ENCODE results near the gene ARHGAP26.

ARHGAP26 gene

DNA sequence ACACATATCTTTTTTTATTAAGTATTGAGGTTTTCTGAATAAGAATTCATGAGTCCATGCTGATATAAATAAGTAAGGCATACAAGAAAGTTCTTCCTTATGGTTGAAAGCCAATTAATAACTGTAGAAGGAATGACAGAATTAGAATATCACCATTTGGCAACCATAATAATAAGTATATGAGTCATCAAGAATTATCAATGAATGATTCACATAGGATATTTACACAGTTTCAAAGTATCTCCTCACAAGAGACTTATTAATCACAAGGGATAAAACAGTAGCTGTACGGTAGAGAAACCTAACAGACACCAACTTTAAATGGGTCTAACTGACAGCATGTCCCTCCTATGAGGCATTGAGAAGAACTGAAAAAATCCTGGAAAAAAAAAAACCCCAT is 471.7 kb downstream of the ARHGAP26 start:
- DNase-seq: no peak

DNA sequence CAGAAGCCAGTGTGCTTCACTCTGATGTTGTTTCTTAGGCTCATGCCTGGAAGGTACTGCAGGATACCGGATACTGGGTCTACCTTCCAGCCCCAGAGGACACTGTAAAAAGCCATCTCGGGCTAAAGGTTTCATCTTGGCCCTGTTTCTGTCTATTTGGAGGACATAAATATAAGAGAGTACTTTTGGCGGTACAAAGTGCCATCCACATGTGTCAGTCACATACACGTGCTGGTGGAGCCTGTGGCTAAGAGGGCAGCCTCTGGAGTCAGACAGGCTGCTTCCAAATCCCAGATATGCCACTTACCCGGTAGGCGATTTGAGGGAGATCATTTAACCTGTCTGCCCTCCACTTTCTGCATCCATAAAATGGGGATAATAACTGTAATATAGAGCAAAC is 472.9 kb downstream of the ARHGAP26 start:
- DNase-seq: no peak

DNA sequence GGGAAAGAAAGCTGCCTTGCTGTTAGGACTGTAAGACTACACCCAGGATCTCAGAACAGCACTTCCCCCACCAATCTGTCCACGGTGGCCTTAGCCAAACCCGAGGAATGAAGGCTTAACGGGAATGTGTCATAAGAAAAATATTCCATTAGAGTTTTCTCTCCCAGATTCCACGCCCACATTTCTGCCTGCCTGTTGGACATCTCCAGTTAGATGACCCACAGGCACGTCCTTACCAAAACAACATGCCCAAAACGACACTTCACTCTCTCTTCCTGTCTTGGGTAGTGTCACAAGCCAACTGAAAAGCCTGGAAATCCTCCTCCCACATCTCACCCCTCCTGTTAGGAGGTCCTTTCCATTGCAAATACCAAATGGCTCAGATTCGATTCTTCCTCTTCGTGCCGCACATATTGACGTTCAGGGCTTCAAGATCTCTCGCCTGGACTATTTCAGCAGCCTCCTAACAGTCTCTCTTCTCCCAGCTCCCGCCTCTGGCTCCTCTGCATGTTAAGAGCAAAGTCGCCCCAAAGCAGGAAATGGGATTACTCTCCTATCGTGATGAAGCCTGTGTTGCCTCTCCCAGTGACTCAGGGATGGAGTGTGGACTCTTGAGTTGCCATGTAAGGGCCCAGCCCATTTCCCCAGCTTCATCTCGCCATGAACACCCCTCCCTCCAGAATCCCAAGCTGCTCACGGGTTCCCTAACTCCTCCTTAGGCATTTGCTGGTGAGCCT is 474.0 kb downstream of the ARHGAP26 start:
- no peak for DNase-seq

DNA sequence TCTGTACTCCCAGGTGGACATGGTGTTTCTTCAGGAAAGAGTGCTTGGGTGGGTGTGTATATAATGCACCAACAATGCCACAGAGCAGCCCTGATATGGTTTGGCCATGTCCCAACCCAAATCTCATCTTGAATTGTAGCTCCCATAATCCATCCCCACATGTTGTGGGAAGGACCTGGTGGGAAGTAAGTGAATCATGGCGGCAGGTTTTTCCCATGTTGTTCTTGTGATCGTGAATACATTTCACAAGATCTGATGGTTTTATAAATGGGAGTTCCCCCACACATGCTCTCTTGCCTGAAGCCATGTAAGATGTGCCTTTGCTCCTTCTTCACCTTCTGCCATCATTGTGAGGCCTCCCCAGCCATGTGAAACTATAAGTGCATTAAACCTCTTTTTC is 474.8 kb downstream of the ARHGAP26 start:
- DNase-seq: no peak

DNA sequence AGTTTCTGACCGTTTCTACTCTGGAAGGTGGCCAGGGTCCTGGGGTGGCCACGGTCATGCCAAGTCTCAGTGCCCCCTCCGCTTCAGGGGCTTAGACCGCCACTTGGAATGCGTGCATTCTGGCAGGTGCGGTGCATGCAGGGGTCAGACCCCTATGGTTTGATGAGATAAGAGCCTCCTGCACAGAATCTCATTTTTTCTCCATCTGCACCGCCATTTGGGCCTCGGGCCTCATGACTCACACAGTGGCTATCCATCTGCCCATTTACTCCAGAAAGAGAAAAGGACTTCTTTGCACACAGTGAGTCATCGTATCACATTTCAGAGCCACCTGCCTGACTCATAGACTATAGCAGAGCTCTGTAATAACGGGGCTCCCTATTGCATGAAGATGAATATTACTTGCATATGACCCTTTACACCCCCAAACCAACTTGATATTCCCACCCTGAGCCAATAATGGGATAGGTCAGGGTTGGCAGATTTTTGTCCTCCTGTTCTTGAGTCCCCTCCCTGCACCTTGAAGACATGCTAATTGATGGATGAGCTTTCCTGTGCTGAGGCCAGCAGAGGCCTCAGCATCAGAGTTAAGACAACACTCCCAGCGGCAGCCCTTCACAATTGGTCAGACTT is 475.9 kb downstream of the ARHGAP26 start:
- no peak for DNase-seq

DNA sequence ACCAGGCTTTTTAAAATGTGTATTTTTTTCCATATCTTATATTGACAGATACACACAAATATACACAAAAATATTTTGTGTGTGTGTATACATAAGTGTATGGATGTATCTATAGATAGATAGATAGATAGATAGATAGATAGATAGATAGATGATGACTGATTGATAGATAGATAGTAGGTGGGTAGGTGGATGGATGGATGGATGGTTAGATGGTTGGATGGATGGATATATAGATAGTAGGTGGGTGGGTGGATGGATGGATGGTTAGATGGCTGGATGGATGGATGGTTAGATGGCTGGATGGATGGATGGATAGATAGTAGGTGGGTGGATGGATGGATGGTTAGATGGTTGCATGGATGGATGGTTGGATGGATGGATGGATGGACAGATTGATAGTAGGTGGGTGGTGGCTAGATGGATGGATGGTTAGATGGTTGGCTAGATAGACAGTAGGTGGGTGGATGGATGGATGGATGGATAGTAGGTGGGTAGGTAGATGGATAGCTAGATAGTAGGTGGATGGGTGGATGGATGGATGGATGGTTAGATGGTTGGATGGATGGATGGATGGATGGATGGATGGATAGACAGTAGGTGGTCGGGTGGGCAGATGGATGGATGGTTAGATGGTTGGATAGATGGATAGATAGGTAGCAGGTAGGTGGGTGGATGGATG is 477.1 kb downstream of the ARHGAP26 start:
- no peak for DNase-seq

DNA sequence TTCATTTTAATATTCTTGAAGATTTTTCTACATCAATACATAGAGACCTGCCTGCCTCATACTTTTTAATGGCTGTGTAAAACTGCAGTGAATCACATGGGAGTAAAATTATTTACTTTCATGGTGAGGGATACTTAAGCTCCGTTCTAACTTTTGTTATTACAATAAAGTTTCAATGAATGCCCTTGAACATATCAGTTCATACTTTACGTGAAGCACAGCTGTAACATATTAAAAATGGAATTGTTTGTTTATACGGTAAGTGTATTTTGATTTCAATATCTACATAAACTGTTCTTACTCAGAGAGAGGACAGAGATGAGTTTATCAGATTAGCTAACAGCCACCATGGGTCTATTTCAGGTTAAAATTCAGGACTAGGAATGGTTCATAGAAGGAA is 478.2 kb downstream of the ARHGAP26 start:
- DNase-seq: no peak

DNA sequence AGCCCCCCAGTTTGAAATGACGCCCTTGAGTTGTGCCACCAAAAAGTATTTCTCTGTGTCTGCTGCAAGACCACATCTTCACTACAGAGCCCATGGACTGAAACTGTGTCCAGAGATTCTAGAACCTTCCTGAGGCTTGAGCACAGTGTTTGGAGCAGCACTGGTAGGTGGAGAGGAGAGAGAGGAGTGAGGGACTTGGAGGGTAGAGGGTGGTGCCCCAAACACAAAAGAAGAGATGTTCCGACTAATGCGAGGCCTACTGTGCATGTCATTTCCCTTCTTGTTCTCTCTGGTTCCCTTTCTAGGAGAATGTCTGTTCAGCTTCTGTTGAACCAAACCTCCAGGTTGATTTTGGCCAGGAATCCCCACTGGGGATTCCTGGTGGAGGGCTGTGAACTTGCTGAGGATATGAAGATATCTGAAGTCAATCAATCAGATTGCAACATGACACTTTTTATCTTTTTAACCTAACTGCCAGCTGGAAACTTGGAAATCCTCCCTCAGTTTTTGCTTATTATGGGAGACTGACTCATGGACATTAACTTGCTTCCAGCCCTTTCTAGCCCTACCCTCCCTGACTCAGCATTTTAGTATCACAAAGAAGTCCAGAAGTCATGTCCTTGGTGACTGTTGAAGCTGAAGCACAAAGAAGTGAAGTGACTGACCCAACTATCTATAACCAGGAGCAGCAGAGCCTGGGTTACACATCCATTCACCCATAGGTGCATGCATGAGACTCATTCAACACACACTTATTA is 478.8 kb downstream of the ARHGAP26 start:
- DNase-seq: no peak

DNA sequence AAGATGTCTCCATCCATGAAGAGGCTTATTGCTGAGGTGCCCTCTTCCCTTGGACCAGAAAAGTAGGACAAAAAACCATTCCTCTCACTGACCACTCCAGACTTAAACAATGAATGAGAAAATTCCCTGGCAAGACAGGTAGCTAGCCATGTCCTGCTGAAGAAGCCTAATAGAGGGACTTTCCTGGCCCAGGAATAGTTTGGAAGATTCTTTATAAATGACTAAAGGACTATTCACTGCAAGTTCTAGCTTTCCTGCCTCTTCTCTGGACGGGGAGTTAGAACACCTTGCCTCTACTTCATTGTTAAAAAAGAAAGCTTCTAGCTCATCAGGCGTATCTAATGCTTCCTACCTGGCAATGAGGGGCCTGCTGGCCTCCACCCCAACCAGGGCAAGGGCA is 479.7 kb downstream of the ARHGAP26 start:
- no peak for DNase-seq

DNA sequence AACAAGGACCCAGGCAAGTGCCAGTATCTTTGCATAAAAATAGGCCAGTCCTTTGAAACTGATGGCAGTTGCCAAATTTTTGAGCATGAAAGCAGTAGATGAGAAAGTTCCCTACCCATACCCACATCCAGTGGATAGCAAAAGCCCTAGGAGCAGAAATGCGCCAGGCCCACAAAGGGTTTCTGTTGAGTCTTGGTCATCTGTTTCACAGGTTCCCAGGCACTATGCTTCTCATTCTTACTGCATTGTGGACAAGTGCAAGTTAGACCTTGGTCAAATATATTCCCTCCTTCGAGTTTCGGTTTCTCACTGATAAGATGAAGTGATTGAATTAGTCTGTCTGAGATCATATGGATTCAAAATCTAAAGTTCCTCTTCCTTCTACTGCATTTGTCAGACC is 481.0 kb downstream of the ARHGAP26 start:
- DNase-seq: no peak

DNA sequence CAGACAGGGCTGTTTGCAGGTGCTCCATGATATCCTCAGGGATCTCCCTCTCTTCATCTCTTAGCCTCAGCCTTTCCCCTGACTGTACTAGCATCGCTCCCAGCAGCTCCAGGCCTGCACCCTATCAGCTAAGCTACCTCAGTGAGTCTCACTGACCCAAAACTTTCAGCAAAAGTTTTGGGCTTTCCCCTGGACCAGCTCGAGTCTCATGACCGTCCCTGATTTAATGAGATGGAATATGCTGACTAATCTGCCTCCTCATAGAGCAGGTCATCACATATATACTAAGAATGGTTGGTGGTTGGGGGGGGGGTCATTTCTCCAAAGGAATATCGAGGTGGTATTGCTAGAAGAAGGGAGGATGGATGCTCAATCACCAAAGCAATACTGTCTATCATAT is 481.8 kb downstream of the ARHGAP26 start:
- no peak for DNase-seq

DNA sequence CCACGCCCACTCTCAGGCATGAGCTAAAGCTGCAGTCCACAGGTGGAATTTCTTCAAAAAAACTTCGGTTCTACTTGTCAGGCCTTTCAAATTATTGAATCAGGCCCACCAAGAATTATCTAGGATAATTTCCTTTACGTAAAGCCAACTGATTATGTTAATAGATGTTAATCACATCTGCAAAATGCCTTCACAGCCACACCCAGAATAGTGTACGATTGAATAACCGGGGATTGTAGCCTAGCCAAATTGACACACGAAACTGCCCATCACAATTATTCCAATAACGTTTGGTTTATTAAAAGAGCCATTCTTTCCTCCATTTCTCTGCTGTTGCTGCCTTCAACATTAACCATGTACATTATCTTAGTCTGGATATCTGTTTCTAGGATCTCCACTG is 484.6 kb downstream of the ARHGAP26 start:
- DNase-seq: no peak

DNA sequence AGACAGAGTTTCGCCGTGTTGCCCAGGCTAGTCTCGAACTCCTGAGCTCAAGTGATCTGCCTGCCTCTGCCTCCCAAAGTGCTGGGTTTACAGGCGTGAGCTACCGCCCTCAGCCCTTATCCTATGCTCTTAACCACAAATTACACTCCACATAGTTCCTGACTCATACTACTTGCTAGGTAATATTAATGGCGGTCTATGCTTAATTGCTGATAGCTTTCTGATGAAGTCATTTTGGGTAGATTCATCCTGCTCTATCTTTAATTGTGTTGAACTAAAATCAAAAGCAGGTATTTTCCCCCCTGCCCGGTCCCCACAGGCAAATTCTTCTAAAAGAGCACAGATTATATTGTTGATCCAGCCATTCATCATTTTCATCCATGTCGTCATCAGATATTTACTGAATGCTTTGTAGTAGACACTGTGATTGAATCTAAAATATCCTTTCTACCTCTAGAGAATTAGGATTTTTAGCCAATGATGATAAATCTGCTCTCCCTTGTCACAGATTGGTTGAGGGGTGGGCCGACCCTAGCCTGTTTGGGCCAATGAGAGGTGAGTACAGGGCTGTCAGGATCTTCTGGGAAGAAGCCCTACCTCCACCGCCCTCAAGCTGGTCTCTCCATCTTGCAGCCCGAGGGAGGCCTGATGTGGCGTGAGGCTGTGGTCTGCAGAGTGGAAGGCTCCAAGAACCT is 488.5 kb downstream of the ARHGAP26 start:
- DNase-seq: no peak

DNA sequence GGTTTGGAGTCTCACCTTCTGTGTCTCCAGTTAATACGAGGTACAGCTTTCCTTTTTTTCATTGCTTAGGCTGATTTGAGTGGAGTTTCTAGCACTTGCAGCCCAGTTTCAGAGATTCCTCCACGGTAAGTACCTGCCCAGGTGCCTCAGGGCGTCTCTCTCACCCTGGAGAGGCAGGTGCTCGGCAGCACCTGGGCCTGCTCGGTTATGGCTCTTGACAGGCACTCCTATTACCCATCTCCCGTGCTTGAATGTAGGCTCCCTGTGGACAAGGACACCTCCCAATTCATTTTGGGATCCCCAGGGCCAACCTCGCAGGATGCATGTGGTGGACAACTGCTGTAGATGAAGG is 489.1 kb downstream of the ARHGAP26 start:
- no peak for DNase-seq

DNA sequence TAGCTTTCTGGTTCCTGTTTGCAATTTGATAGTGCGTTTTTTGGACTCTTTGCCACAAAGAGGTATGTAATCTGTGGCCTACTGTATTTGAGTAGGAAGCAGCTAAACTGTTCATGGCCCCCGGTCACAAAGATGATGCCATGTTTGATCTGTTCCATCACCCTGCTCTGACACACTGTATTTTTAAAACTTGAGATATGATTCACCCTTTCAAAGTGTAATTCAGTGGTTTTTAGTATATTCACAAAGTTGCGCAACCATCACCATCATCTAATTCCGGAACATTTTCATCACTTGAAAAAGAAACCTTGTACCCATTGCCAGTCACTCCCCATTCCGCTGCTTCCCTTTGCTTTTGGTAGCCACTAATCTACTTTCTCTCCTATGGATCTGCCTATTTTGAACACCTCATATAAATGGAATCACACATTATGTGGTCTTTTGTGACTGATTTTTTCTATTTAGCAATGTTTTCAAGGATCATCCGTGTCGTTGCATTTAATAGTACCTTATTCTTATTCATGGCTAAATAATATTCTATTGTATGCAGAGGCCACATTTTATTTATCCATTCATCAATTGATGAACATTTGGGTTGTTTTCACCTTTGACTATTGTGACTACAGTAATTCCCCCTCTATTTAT is 491.7 kb downstream of the ARHGAP26 start:
- no peak for DNase-seq

DNA sequence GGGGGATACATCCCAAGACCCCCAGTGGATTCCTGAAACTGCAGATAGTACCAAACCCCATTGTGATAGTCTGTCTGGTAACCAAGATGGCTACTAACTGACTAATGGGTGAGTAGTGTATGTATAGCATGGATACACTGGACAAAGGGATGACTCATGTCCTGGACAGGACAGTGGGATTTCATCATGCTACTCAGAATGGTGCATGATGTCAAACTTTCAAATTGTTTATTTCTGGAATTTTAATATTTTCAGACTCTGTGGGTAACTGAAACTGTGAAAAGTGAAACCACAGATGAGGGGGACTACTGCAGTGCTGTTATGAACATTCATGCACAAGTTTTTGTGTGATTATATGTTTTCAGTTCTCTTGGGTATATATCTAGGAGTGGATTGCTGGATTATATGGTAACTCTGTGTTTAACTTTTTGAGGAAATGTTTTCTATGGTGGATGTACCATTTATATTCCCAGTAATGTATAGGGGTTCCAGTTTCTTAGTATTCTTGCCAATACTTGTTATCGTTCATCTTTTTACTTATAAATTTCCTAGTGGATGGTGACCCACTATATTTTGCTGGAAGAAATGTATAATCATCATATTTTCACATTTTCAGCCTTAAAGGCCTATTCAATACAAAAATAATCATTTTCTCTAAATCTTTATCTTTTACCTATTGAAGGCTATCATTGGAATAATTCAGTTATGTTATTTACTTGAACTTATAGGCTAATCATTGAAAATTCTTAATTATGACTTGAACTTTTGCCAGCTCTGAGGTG is 492.4 kb downstream of the ARHGAP26 start:
- no peak for DNase-seq

DNA sequence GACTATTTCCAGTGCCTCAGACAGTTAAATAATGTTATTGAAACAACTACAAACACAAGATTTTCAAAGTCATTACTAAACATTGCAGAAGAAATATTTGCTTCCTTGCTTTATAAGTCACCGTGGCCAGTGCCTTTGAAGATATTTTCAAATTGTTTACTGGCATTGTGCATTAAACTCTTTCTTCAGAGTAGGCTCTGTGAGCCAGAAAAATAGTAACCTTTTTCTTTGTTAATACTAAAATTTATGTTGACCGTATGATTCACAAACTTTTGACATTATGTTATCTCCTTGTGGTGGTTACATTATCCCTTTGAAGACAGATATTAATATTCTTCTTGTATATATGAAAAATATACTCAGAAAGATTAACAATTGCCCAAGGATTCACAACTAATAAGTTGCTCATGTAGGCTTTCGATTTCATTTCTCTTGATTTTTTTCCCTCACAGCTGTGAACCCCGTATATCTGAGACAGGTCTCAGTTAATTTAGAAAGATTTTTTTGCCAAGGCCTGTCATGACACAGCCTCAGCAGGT is 493.2 kb downstream of the ARHGAP26 start:
- DNase-seq: no peak

DNA sequence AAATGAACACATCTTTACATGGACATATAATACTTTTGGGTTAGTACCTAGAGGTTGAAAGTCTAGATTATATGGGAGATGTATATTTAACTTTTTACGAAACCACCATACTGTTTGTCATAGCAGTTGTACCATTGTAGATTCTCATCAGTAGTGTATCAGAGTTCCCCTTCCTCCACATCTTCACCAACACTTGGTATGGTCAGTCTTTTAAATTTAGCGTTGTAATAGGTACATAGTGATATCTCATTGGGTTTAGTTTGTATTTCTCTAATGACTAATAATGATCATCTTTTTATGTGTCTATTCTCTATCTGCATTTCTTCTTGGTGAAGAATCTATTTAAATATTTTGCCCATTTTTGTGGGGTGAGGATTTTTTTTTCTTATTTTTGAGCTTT is 495.8 kb downstream of the ARHGAP26 start:
- no peak for DNase-seq

DNA sequence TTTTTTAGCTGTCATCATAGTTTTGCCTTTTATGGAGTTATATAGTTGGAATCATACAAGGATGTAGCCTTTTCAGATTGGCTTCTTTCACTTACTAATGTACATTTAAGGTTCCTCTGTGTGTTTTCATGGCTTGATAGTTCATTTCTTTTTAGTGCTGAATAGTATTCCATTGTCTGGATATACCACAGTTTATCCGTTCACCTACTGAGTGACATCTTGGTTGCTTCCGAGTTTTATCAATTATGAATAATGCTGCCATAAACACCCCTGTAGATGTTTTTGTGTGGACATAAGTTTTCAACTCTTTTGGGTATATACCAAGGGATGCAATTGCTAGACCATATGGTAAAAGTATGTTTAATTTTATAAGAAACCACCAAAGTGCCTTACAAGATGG is 497.0 kb downstream of the ARHGAP26 start:
- DNase-seq: no peak

DNA sequence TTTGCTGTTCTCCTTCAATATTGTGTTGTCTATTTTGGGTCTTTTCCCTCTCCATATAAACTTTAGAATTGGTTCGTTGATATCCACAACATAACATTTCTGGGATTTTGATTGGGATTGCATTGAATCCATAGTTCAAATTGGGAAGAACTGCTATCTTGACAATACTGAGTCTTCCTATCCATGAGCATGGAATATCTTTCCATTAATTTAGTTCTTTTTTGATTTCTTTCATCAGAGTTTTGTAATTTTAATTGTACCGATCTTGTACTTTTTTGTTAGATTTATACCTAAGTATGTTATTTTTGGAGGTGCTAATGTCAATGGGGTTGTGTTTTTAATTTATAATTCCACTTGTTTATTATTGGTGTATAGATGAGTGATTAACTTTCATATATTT is 498.2 kb downstream of the ARHGAP26 start:
- no peak for DNase-seq

DNA sequence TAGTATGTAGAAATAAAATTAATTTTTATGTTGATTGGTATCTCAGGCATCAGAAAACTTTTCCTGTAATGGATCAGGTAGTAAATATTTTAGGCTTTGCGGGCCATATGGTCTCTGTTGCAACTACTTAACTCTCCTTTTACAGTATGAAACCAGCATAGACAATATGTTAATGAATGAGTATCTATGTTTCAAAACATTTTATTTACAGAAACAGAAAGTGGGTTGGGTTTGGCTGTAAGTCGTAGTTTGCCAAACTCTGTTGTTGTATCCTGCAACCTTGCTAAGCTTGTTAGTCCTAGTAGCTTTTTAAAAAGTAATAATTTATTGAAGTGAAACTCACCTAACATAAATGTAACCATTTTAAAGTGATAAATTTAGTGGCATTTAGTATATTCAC is 501.3 kb downstream of the ARHGAP26 start:
- DNase-seq: no peak
